Testis (tissue), 2 donors: ENCODE results near the gene RAB8A.

Experiments used
- CTCF ChIP-seq, 3 experiments: fragments of 450-650 bp in 2 of 3; fragments of 200-600 bp in 1 of 3; sonication (generic) in 1 of 3; IDR thresholded peaks; one replicate each; pipeline ENCODE4 v1.5.1; 2016 to 2019; ENCODE audit warnings: antibody characterized with exemption in 3 of 3, mild to moderate bottlenecking in 2 of 3, moderate library complexity in 1 of 3
- POLR2A ChIP-seq: fragments of 450-650 bp; IDR thresholded peaks from one replicate; pipeline ENCODE4 v1.6.1; 2017; ENCODE audit warnings: antibody characterized with exemption, mild to moderate bottlenecking, moderate library complexity

DNA sequence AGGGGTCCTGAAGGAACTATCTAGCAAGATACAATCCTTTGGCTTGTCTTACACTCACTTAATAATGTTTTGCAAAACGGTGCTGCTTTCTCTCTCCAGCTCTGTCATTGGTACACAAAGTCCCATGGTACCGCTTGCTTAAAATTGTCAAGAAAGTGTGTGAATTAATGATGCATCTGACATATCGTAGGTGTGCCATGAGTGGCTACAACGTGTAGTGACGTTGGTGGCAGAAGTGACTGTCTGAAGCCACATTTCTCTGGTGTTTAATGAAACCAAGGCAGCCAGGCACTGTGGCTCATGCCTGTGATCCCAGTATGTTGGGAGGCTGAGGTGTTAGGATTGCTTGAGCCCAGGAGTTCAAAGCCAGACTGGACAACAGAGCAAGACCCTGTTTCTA lies 34.4 kb downstream of the RAB8A start:
- TF ChIP-seq CTCF (IDR thresholded peaks at IDR 0.05), result no peak
- no peak for TF ChIP-seq POLR2A
